Left ventricle myocardium inferior (tissue), 1 donor: ENCODE results near the gene SLC2A5. TPM values are rescaled to one million over a fixed set of nuclear protein-coding genes. Genes with fewer than 3 reads are reported as not detected.
"Not testable (repeated sequence)": the region's sequence is repeated elsewhere in the genome, so short reads cannot be mapped to it uniquely, and the experiment has no call there.

Source experiments
- DNase-seq: peaks from one replicate; pipeline ENCODE4 v3.0.0-alpha.2; 2020
- H3K27ac ChIP-seq: fragments of 200-600 bp; replicated peaks from 2 replicates; pipeline ENCODE4 v1.8.0; 2021
- H3K27me3 ChIP-seq: fragments of 200-600 bp; 2 replicates; pipeline ENCODE4 v1.8.0; 2021; ENCODE audit warnings: low read depth
- H3K36me3 ChIP-seq: fragments of 200-600 bp; 2 replicates; pipeline ENCODE4 v1.8.0; 2021
- H3K4me1 ChIP-seq: fragments of 200-600 bp; 2 replicates; pipeline ENCODE4 v1.8.0; 2021
- H3K4me3 ChIP-seq: fragments of 200-600 bp; 2 replicates; pipeline ENCODE4 v1.8.0; 2021; ENCODE audit warnings: mild to moderate bottlenecking, moderate library complexity
- H3K9me3 ChIP-seq: fragments of 200-600 bp; replicated peaks from 2 replicates; pipeline ENCODE4 v1.8.0; 2021
- intact Hi-C: fragments of 100-400 bp; cut with micrococcal nuclease; formaldehyde crosslinking; loops from one replicate; pipeline ENCODE4 v1.11.0; 2022
- total RNA-seq: library from RNA; stranded (reverse); fragmentation: NEBNext Ultra II Directional; extraction: Animal tissue kit (Norgen Biotek cat#: 25700); gene quantifications from one replicate; pipeline ENCODE4 v1.2.1, GENCODE V29; 2021
- TF ChIP-seq, protein P1 (sequence below): fragments of 200-600 bp; IDR thresholded peaks from 2 replicates; pipeline ENCODE4 v1.8.0; 2021; ENCODE audit warnings: antibody characterized with exemption, mild to moderate bottlenecking, borderline replicate concordance
- donor health status: DM: no; HTN: yes; CAD: no; lungs with severe emphysema.

The SLC2A5 gene
- total RNA-seq, 1 donor from 2014 or later, result 4.2 TPM

DNA sequence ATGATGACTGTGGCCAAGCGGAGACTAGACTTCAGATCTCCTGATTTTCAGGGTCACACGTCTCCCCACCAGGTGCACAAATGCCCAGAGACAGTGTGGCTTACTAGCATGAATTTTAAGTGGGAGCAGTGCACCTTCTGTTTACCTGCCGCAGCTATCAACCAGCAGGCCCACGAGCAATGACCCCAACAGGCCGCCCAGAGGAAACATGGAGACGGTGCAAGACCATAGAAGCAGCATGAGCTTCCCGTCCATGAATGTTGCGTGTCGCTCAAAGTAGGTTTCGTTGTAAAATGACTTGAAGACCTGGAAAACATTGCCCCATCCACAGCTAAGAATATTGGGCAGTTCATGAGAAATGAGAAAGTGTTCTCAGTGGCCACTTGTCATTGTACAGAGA lies 46.7 kb downstream of the SLC2A5 start:
- Histone ChIP-seq H3K27me3 (no peaks in the 10 kb centered on the region), H3K4me3 (no peak overlapping the region), H3K4me1 (peaks cover 5% of the 10 kb centered on the region), H3K27ac (no peak overlapping the region), H3K36me3 (no peaks in the 10 kb centered on the region), H3K9me3 (no peaks in the 10 kb centered on the region)
- no peak for DNase-seq
- TF ChIP-seq, protein P1, sequence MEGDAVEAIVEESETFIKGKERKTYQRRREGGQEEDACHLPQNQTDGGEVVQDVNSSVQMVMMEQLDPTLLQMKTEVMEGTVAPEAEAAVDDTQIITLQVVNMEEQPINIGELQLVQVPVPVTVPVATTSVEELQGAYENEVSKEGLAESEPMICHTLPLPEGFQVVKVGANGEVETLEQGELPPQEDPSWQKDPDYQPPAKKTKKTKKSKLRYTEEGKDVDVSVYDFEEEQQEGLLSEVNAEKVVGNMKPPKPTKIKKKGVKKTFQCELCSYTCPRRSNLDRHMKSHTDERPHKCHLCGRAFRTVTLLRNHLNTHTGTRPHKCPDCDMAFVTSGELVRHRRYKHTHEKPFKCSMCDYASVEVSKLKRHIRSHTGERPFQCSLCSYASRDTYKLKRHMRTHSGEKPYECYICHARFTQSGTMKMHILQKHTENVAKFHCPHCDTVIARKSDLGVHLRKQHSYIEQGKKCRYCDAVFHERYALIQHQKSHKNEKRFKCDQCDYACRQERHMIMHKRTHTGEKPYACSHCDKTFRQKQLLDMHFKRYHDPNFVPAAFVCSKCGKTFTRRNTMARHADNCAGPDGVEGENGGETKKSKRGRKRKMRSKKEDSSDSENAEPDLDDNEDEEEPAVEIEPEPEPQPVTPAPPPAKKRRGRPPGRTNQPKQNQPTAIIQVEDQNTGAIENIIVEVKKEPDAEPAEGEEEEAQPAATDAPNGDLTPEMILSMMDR, result no peak
- intact Hi-C loops, result no loop called here

DNA sequence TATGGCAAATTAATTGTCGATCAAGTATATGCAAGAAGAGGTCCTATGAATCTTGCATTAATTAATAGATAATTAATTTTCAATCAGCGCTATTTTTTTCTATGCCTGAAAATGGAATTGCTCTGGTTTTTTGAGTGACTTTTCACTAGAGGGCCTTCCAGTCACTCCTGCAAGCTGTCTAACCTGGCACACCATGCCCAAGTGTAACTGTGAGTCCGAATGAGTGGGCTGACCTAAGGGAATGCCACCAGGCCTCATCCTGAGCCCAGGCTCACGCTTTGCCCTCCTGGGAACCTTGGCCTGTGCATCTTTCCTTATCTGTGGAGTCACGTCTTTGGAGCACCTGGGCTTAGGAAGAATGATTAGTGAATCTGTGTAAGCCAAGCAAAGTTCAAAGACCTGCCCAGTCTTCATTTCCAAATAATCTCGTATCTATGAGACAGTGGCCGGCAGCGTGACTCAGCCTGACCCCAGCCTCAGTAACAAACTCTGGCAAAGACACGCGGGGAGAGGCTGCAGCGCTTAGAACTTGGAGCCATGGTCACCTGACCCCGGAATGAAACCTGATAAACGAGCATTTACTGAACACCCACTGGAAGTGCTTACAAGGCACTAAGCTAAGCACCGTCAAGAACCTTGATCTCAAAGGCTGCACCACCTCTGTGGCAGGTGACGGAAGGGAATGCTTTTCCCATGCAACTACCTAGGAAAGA lies 47.3 kb downstream of the SLC2A5 start:
- H3K27me3 ChIP-seq, H3K9me3 ChIP-seq, intact Hi-C loops, DNase-seq, H3K27ac ChIP-seq, H3K4me1 ChIP-seq, H3K36me3 ChIP-seq, H3K4me3 ChIP-seq: not testable (repeated sequence)

DNA sequence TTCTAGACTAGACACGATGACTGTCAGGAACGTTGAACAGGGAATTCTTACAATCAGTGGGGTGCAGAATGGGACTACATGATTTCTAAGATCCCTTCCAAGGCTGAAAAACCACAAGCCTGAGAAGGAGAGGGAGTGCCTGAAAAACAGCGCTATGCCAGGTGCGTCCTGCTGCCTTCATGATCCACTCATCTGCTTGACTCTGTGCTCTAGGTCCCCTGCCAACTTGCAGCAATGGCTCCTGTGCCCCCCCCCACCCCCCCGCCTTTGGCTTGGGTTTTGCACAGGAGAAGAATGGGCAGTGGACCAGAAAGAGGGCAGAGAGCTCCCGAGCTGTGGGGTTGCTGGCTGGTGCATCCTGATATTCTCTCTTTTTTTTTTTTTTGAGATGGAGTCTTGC lies 49.1 kb downstream of the SLC2A5 start:
- Histone ChIP-seq H3K9me3 (no peaks in the 10 kb centered on the region), H3K27ac (no peak overlapping the region), H3K36me3 (no peaks in the 10 kb centered on the region), H3K4me3 (no peak overlapping the region), H3K4me1 (peaks cover 5% of the 10 kb centered on the region), H3K27me3 (no peaks in the 10 kb centered on the region)
- intact Hi-C loops, result no loop called here
- no peak for DNase-seq
- TF ChIP-seq, protein P1, result no peak

DNA sequence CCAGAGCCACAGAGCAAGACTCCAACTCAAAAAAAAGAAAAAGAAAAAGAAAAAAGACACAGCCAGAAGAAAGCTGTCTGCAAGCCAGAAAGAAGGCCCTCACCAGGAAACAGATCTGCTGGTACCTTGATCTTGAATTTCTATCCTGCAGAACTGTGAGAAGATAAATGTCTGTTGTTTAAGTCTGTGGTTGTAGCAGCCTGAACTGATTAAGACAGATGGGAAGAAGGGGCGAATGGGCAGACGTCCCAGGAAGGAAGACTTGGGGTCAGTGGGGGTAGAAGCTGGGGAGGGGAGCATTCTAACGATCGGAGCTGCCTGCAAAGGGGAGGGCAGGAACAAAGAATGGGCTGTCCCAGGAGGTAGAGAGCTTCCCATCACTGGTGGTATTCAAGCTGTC lies 49.5 kb downstream of the SLC2A5 start:
- TF ChIP-seq, protein P1, result no peak
- intact Hi-C loops, result loop anchor here (10.0 kb wide), 1 partner anchor 75 kb away; no protein-coding TSS in a partner anchor
- no peak overlapping the region for H3K27ac ChIP-seq

DNA sequence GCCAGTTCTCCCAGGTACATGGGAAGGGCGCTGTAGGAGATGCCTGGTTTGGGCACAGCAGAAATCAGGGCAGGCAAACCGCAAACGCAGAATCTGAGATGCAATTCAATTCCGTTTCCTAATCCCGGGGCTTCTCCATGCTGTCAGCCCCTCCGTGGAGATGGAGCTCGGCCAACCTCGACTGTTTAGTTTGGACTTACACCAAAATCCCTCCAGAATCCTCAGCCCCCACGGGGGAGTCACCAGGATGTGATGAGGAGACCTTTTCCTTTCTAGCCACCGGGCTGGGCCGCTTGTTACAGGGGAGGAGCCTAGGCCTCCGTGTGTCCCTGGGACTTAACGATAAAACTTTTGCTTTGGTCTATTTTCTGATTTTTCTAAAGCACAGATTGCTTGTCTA lies 51.1 kb downstream of the SLC2A5 start:
- DNase-seq, result peak; percentile 37
- TF ChIP-seq, protein P1, result no peak
- intact Hi-C loops, result loop anchor here (10.0 kb wide), 1 partner anchor 76 kb away; no protein-coding TSS in a partner anchor

More for the DNA sequence above, 49.5 kb downstream of the SLC2A5 start:
- Histone ChIP-seq H3K27me3 (no peaks in the 10 kb centered on the region), H3K4me3 (no peak overlapping the region), H3K9me3 (no peaks in the 10 kb centered on the region), H3K4me1 (peaks cover 5% of the 10 kb centered on the region), H3K36me3 (no peaks in the 10 kb centered on the region)
- no peak for DNase-seq

DNA sequence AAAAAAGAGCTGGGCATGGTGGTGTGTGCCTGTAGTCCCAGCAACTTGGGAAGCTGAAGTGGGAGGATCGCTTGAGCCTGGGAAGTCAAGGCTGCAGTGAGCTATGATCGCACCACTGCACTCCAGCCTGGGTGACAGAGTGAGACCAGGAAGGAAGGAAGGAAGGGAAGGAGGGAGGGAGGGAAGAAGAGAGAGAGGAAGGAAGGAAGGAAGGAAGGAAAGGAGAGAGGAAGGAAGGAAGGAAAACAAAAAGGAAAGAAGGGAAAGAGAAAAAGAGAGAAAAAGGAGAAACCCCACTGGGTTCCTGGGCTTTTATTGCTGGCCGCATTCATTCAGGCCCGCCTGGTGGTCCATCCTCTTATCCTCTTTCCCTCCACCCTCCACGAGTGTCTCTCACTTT lies 53.0 kb downstream of the SLC2A5 start:
- no peak for DNase-seq
- intact Hi-C loops, result loop anchor here (10.0 kb wide), 1 partner anchor 78 kb away; no protein-coding TSS in a partner anchor
- TF ChIP-seq, protein P1, result no peak

More for the DNA sequence above, 51.1 kb downstream of the SLC2A5 start:
- peaks cover 5% of the 10 kb centered on the region for H3K4me1 ChIP-seq
- no peaks in the 10 kb centered on the region for H3K27me3 ChIP-seq
- peak overlapping the region; percentile 6 for H3K4me3 ChIP-seq
- no peaks in the 10 kb centered on the region for H3K9me3 ChIP-seq
- no peaks in the 10 kb centered on the region for H3K36me3 ChIP-seq
- peak overlapping the region; percentile 42 for H3K27ac ChIP-seq

More for the DNA sequence above, 53.0 kb downstream of the SLC2A5 start:
- H3K4me1 ChIP-seq, result peaks cover 6% of the 10 kb centered on the region
- H3K27ac ChIP-seq, result no peak overlapping the region
- no peaks in the 10 kb centered on the region for H3K9me3 ChIP-seq
- H3K36me3 ChIP-seq, result no peaks in the 10 kb centered on the region
- H3K27me3 ChIP-seq, result no peaks in the 10 kb centered on the region
- no peak overlapping the region for H3K4me3 ChIP-seq
